Stimulated activated CD8-positive, alpha-beta memory T cell treated with anti-CD3 and anti-CD28 coated beads, Interleukin-15, amount 100 ng/mL, for 4 hours (primary cell): ENCODE measurements around the gene NBEAL1.
"Not testable (repeated sequence)": the region's sequence is repeated elsewhere in the genome, so short reads cannot be mapped to it uniquely, and the experiment has no call there.

ENCODE experiments used
- DNase-seq, 2 donors: peaks; one replicate each; pipeline ENCODE4 v3.0.0-alpha.2; 2020; ENCODE audit warnings: low read depth in 2 of 2

NBEAL1 gene

DNA sequence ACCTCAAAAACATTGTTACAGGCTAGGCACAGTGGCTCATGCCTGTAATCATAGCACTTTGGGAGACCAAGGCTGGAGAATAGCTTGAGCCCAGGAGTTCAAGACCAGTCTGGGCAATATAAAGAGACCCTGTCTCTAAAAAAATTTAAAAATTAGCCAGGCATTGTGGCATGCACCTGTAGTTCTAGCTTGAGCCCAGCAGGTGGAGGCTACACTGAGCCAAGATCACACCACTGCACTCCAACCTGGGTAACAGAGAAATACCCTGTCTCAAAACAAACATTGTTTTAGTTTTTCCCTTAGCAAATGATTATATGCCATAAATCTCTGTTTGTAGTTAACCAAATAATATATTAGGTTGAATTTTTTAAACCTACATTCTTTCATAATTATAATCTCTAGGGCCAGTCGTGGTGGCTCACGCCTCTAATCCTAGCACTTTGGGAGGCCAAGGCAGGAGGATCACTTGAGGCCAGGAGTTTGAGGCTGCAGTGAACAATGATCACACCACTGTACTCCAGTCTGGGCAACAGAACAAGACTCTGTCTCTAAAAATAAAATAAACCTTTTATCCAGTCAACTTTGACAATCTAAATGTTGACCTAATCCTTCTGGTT is 210.9 kb downstream of the NBEAL1 start:
- no peak for DNase-seq

DNA sequence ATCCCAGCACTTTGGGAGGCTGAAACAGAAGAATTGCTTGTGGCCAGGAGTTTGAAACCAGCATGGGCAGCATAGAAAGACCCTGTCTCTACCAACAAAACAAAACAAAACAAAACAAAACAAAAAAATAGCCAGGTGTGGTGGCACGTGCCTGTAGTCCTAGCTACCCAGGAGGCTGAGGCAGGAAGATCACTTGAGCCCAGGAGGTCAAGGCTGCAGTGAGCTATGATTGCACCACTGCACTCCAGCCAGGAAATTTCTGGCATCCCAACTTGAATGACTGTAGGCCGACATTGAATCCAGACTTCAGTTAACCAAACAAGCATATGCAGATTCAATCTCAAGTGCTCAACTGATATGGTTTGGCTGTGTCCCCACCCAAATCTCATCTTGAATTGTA is 215.0 kb downstream of the NBEAL1 start:
- DNase-seq, result not testable (repeated sequence)

GRCh38 chr2:203237346-203238238 is 222.9 kb downstream of the NBEAL1 start:
- no peak for DNase-seq

DNA sequence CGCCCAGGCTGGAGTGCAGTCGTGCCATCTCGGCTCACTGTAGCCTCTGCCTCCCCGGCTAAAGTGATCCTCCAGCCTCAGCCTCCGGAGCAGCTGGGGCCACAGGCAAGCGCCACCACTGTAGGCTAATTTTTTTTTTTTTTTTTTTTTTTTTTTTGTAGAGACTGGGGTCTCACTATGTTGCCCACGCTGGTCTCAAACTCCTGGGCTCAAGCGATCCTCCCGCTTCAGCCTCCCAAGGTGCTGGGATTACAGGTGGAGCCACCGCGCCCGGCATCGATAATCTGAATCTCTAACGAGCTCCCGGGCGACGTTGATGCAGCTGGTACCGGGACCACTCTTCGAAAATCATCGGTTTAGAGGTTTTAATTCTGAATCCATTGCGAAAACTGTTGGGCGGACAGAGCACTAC is 223.6 kb downstream of the NBEAL1 start:
- DNase-seq, result no peak

DNA sequence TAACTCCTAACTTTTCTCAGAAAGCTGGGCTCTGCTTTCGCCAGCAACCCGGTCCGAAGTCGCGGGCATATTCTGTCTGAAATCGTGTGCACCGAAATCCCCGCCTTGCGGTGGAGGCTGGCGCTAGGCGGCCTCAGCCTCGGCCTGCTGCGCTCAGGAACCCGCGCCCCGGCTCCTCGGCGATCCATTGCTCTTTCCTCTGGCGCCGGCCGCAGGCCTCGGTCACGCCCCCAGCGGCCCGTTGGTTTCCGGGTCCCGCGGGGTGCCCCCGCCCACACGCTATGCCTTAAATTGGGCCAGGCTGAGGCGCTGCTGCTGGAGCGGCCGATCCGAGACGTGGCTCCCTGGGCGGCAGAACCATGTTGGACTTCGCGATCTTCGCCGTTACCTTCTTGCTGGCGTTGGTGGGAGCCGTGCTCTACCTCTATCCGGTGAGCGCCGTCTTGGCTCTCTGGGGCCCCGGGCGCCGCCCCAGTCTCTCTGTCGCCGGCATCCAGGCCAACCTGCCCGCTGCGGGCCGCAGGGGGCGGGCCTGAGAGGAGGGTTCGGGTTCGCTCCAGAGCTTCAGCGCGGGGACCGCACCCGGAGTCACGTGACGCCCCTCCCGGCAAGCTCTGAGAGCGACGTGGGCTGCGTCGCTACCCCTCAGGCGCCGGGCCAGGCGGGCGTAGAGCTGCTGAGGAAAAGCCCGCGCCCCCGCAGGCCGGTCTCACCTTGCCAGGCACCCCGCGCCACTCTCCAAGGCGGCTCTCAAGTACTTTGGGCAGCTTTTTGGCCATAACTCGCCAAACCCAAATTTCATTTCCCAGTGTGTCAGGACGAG is 224.2 kb downstream of the NBEAL1 start, which contains the start of gene CYP20A1:
CYP20A1 (plus strand) TSS at position 315 of the 823 bp plus-strand sequence; CDS start at position 360, 45 bp downstream.
- peak; percentile 91 to 94 for DNase-seq

- no peak for DNase-seq
These were observed 225.8 kb downstream of the NBEAL1 start for GRCh38 chr2:203240491-203240890.

GRCh38 chr2:203242518-203242917 is 227.8 kb downstream of the NBEAL1 start:
- DNase-seq, result no peak

DNA sequence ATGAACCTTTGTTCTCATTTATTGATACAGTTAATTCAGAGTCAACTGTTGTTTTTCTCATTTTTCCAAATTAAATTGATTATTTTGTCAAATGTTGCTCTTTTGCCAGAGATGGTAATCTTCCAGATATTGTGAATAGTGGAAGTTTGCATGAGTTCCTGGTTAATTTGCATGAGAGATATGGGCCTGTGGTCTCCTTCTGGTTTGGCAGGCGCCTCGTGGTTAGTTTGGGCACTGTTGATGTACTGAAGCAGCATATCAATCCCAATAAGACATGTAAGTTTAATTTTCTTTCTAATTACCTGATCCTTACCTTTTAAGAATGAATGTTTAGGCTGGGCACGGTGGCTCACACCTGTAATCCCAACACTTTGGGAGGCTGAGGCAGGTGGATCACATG is 232.0 kb downstream of the NBEAL1 start:
- no peak for DNase-seq

- no peak for DNase-seq
These were observed 238.1 kb downstream of the NBEAL1 start for GRCh38 chr2:203252818-203253217.

- not testable (repeated sequence) for DNase-seq
These were observed 238.9 kb downstream of the NBEAL1 start for GRCh38 chr2:203253422-203254095.

DNA sequence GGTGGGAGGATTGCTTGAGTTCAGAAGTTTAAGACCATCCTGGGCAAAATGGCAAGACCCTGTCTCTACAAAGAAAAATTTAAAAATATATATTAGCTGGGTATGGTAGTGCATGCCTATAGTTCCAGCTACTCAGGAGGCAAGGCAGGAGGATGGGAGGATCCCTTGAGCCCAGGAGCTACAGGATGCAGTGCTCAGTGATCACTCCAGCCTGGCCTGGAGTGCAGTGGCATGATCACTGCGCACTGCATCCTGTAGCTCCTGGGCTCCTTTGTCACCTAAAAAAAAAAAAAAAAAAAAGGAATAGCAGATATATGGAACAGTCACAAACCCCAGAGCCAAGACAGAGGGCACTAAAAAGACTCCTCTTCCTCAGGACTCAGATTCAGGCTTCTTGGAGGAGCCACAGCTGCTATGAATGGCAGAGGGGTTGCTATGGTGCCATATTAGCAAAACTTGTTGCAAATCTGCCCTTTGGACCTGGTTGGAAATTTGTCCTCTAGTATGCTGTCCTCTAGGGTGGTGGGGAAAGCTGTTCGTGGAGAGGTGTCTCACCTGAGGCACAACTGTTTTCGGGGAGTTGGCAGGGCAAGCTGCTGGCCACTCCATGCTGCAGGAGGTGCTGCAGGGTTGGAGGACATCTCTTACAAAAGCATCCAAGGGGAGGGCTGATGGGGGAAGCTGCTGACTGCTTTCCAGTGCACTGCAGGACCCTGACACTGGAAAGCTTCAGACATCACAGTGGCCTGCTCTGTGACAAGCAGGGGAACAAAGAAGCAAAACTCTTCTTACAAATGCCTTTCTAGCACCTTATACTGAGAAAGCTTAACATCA is 246.9 kb downstream of the NBEAL1 start:
- no peak for DNase-seq
